ENCODE results near the gene BTG3. TPM values are rescaled to one million over a fixed set of nuclear protein-coding genes. Genes with fewer than 3 reads are reported as not detected.

BTG3 gene
- total RNA-seq, 1 donor from 2014 or later: 51.8 TPM

DNA sequence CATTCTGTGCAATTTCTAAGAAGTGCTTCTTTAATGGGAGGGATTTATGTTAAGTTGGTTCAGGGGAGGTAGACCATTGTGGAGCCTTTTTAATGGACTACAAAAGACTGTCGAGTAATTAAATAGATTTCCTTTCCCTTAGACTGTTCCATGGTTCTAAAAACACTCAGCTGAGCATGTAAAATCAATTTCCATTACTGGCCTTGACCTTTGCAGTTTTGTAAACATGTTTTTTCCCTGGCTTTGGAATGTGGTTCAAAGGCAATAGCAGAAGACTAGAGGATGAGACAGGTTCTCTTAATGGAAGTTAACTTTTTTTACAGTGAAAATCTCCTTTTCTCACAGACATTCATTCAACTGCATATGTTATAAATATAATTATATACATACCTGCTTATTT, 37.6 kb upstream of the BTG3 start:
- Histone ChIP-seq H3K4me3 (no peak overlapping the region), H3K36me3 (no peaks in the 10 kb centered on the region), H3K4me1 (no peaks in the 10 kb centered on the region), H3K27ac (no peak overlapping the region), H3K9me3 (no peaks in the 10 kb centered on the region), H3K27me3 (ENCODE audit: low read depth) (no peaks in the 10 kb centered on the region)
- DNase-seq: no peak
- ATAC-seq: no peak
- TF ChIP-seq, protein P1, sequence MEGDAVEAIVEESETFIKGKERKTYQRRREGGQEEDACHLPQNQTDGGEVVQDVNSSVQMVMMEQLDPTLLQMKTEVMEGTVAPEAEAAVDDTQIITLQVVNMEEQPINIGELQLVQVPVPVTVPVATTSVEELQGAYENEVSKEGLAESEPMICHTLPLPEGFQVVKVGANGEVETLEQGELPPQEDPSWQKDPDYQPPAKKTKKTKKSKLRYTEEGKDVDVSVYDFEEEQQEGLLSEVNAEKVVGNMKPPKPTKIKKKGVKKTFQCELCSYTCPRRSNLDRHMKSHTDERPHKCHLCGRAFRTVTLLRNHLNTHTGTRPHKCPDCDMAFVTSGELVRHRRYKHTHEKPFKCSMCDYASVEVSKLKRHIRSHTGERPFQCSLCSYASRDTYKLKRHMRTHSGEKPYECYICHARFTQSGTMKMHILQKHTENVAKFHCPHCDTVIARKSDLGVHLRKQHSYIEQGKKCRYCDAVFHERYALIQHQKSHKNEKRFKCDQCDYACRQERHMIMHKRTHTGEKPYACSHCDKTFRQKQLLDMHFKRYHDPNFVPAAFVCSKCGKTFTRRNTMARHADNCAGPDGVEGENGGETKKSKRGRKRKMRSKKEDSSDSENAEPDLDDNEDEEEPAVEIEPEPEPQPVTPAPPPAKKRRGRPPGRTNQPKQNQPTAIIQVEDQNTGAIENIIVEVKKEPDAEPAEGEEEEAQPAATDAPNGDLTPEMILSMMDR (IDR thresholded peaks at IDR 0.05): no peak
- intact Hi-C loops (cut with DNase I): no loop called here

DNA sequence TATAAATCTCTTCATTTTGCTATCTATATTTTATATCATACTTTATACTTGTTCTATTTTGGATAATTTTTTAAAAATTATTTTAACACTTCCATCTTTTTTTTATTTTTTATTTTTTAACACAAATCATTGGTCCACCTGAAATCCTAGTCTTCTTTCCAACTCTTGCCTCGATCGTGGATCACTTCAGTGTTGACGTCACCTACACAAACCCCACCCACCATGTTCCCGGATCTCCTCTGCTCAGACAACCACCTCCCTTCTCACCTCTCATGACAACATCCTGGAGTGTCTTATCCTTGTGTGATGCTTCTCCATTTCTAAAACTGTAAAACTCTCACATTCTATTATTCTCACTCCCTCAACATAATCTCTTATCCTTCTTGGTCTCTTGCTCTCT, 34.1 kb upstream of the BTG3 start:
- Histone ChIP-seq H3K4me1 (no peaks in the 10 kb centered on the region), H3K4me3 (no peak overlapping the region), H3K9me3 (no peaks in the 10 kb centered on the region), H3K27ac (no peak overlapping the region), H3K36me3 (no peaks in the 10 kb centered on the region), H3K27me3 (ENCODE audit: low read depth) (no peaks in the 10 kb centered on the region)
- intact Hi-C loops (cut with DNase I): no loop called here
- TF ChIP-seq, protein P1 (IDR thresholded peaks at IDR 0.05): no peak
- no peak for ATAC-seq
- no peak for DNase-seq

DNA sequence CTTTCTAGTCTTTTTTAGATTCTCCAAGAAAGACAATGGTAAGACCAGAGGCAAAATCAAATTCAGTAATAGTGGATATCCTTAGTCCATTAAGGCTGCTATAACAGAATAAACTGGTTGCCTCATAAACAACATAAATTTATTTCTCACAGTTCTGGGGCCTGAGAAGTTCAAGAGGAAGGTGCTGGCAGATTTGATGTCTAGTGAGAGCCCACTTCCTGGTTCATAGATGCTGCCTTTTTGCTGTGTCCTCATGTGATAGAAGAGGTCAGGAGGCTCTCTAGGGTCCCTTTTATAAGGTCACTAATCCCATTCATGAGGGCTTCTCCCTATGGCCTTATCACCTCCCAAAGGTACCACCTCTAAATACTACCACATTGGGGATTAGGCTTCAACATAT, 31.5 kb upstream of the BTG3 start:
- H3K4me3 ChIP-seq: no peak overlapping the region
- H3K4me1 ChIP-seq: no peaks in the 10 kb centered on the region
- H3K27me3 ChIP-seq (ENCODE audit: low read depth): no peaks in the 10 kb centered on the region
- peaks cover 5% of the 10 kb centered on the region for H3K9me3 ChIP-seq
- no peaks in the 10 kb centered on the region for H3K36me3 ChIP-seq
- intact Hi-C loops (cut with DNase I): no loop called here
- TF ChIP-seq, protein P1 (IDR thresholded peaks at IDR 0.05): no peak
- no peak overlapping the region for H3K27ac ChIP-seq
- DNase-seq (no peak), ATAC-seq (no peak)

DNA sequence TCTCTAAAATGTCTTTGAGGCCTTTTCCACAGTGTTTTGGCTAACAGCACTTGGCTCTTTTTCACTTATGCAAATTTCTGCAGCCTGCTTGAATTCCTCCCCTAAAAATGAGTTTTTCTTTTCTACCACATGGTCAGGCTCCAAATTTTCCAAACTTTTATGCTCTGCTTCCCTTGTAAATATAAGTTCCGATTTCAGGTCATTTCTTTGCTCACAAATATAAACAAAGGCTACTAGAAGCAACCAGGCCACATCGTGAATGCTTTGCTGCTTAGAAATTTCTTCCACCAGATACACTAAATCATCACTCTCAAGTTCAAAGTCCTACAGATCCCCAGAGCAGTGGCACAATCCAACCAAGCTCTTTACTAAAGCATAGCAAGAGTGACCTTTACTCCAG, 28.1 kb upstream of the BTG3 start:
- DNase-seq: no peak
- H3K4me3 ChIP-seq: no peak overlapping the region
- intact Hi-C loops (cut with DNase I): no loop called here
- H3K27ac ChIP-seq: no peak overlapping the region
- no peak for ATAC-seq
- H3K27me3 ChIP-seq (ENCODE audit: low read depth): no peaks in the 10 kb centered on the region
- TF ChIP-seq, protein P1 (IDR thresholded peaks at IDR 0.05): no peak
- H3K9me3 ChIP-seq: peaks cover 5% of the 10 kb centered on the region
- H3K4me1 ChIP-seq: no peaks in the 10 kb centered on the region
- no peaks in the 10 kb centered on the region for H3K36me3 ChIP-seq

DNA sequence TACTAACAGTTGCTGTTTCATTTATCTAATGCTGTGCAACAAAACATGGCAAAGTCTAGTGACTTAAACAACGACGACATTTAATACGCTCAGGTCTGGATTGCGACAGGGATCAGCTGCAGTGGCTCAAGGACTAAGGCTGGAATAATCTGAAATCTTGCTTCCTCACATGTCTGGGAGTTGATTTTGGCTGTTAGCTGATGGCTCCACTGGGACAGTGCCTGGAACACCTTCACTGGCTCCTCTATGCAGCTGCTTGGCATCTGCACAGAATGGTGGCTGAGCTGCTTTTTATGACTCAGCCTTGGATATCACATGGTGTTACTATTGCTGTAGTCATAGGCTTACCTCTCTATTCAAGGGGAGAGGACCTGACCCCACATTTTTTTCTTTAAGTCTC, 24.0 kb upstream of the BTG3 start:
- H3K27ac ChIP-seq: no peak overlapping the region
- H3K4me3 ChIP-seq: no peak overlapping the region
- H3K36me3 ChIP-seq: no peaks in the 10 kb centered on the region
- H3K4me1 ChIP-seq: no peaks in the 10 kb centered on the region
- peaks cover 5% of the 10 kb centered on the region for H3K9me3 ChIP-seq
- TF ChIP-seq, protein P1 (IDR thresholded peaks at IDR 0.05): no peak
- DNase-seq: no peak
- intact Hi-C loops (cut with DNase I): no loop called here
- no peak for ATAC-seq
- no peaks in the 10 kb centered on the region for H3K27me3 ChIP-seq (ENCODE audit: low read depth)

- intact Hi-C loops (cut with DNase I): no loop called here
Measured at GRCh38 chr21:17631195-17631594, 18.5 kb upstream of the BTG3 start.

More at GRCh38 chr21:17631195-17631594, 18.5 kb upstream of the BTG3 start:
- Histone ChIP-seq H3K27ac (no peak overlapping the region), H3K36me3 (no peaks in the 10 kb centered on the region), H3K4me3 (no peak overlapping the region), H3K9me3 (no peaks in the 10 kb centered on the region), H3K4me1 (no peaks in the 10 kb centered on the region), H3K27me3 (ENCODE audit: low read depth) (no peaks in the 10 kb centered on the region)
- TF ChIP-seq, protein P1 (IDR thresholded peaks at IDR 0.05): no peak
- no peak for ATAC-seq
- DNase-seq: no peak
